IPS-18c (cell line): ENCODE results near the gene IER2.
"Not testable (repeated sequence)": the region's sequence is repeated elsewhere in the genome, so short reads cannot be mapped to it uniquely, and the experiment has no call there.

Experiments used
- H3K4me3 ChIP-seq: 2 replicates; pipeline ENCODE4 v1.7.0; 2013; ENCODE audit warnings: low read depth, mild to moderate bottlenecking, low read length, moderate library complexity; ENCODE audit not compliant: insufficient read depth
- H3K9me3 ChIP-seq: one replicate; pipeline ENCODE4 v1.6.1; 2013; ENCODE audit warnings: mild to moderate bottlenecking, low read length, moderate library complexity; ENCODE audit not compliant: control insufficient read depth, insufficient read depth

Gene IER2

GRCh38 chr19:13173139-13173737 lies 23.0 kb downstream of the IER2 start:
- Histone ChIP-seq H3K9me3 (no peaks in the 10 kb centered on the region), H3K4me3 (no peak overlapping the region; the same call in 1 of the 2 replicates)

- no peaks in the 10 kb centered on the region for H3K9me3 ChIP-seq
- H3K4me3 ChIP-seq = no peak overlapping the region
These were observed 26.1 kb downstream of the IER2 start for GRCh38 chr19:13176345-13176744.

- H3K9me3 ChIP-seq, H3K4me3 ChIP-seq: not testable (repeated sequence)
These were observed 27.4 kb downstream of the IER2 start for GRCh38 chr19:13177584-13177983.

GRCh38 chr19:13178291-13178690 lies 28.1 kb downstream of the IER2 start:
- not testable (repeated sequence) for H3K4me3 ChIP-seq, H3K9me3 ChIP-seq

- no peak overlapping the region for H3K4me3 ChIP-seq
- H3K9me3 ChIP-seq = no peaks in the 10 kb centered on the region
These were observed 31.7 kb downstream of the IER2 start for GRCh38 chr19:13181747-13182388.

GRCh38 chr19:13184926-13185325 lies 34.7 kb downstream of the IER2 start:
- not testable (repeated sequence) for H3K9me3 ChIP-seq, H3K4me3 ChIP-seq

GRCh38 chr19:13185763-13186657 lies 35.8 kb downstream of the IER2 start:
- not testable (repeated sequence) for H3K4me3 ChIP-seq, H3K9me3 ChIP-seq

- H3K9me3 ChIP-seq, H3K4me3 ChIP-seq: not testable (repeated sequence)
These were observed 36.5 kb downstream of the IER2 start for GRCh38 chr19:13186688-13187087.

GRCh38 chr19:13187419-13187818 lies 37.2 kb downstream of the IER2 start:
- H3K4me3 ChIP-seq = no peak overlapping the region

GRCh38 chr19:13189600-13189999 lies 39.4 kb downstream of the IER2 start:
- H3K9me3 ChIP-seq = peaks cover 2% of the 10 kb centered on the region
- no peak overlapping the region for H3K4me3 ChIP-seq

More at GRCh38 chr19:13187419-13187818, 37.2 kb downstream of the IER2 start:
- H3K9me3 ChIP-seq = peaks cover 2% of the 10 kb centered on the region

- Histone ChIP-seq H3K4me3 (no peak overlapping the region), H3K9me3 (peaks cover 2% of the 10 kb centered on the region)
These were observed 40.8 kb downstream of the IER2 start for GRCh38 chr19:13190781-13191540.

- Histone ChIP-seq H3K9me3 (no peaks in the 10 kb centered on the region), H3K4me3 (no peak overlapping the region)
These were observed 45.5 kb downstream of the IER2 start for GRCh38 chr19:13195678-13196077.

GRCh38 chr19:13198634-13199033 lies 48.4 kb downstream of the IER2 start:
- Histone ChIP-seq H3K9me3 (no peaks in the 10 kb centered on the region), H3K4me3 (no peak overlapping the region)

- H3K4me3 ChIP-seq, H3K9me3 ChIP-seq: not testable (repeated sequence)
These were observed 51.9 kb downstream of the IER2 start for GRCh38 chr19:13202112-13202511.
